Adipose tissue (tissue), 3 donors: Measurements from ENCODE around the gene SFMBT2. TPM values are rescaled to one million over a fixed set of nuclear protein-coding genes. Genes with fewer than 3 reads are reported as not detected.

Experiments
- H3K27ac ChIP-seq: one replicate; pipeline ENCODE4 v1.5.1; 2013; ENCODE audit warnings: low read depth, low read length
- WGBS, 3 donors: extraction: QIAGEN DNeasy Blood & Tissue Kit; methylation state at CpG; one replicate each; pipeline ENCODE4 v1.1.7; 2013; 5-methylcytosine and 5-hydroxymethylcytosine counted together
- polyA plus RNA-seq, 3 donors: library from polyadenylated mRNA; stranded (reverse); fragments of 200-250 nt; gene quantifications; one replicate each; pipeline ENCODE4 v1.2.3, GENCODE V29; 2013
- donor health status: healthy with polysubstance abuse.
- donor health status: Bipolar disorder and iron deficiency.
- donor health status: healthy.

SFMBT2 gene
- polyA plus RNA-seq: 1 to 10 TPM in 2 of 3 donors, under 1 TPM in 1; 0.67 to 2.2 (median 1.4) TPM

DNA sequence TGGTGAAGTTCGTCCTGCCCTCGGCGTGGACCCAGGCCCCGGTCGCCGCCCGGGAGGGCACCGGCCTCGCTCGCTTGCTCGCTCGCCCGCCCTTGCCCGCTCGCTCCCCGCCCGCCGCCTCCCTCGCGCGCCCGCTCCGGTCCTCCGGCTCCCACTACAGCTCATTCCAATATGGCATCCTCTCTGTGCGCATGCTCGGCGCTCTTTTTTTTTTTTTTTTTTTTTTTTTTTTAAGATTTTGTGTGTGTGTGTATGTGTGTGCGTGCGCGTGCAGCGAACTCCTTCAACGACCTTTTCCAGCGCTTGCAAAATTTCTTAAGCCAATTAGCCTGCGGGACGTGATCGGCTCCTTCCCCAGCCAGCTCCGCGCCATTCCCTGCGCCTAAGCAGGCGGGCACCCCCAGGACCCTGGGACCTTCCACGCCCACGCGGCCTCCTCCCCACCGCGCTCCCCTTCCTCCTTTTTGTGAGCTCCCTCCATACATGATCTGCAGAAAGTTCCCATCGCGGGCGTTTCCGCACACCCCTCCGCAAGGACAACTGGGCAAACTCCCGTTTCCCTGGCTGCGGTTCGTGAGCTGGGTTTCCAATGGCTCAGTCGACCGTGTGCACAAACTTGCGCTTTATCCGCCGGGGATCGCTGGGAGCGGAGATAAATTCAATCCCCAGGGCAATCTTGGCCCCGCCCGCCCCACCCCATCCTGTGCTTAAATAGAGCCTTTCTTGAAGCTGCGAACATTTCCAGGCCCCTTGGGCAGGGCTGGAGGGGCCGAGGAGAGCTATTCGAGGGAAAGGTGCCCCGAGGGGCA, at the start of gene SFMBT2:
SFMBT2 (minus strand) TSS at position 173 of the 809 bp plus-strand sequence. CDS start 29,136 bp downstream, outside the sequence.
- H3K27ac ChIP-seq: no peak within 1 kb of the TSS
- 0 to 1% (median 0%) methylated on average over 62 to 66 of the region's 66 CpGs for WGBS, 3 donors

DNA sequence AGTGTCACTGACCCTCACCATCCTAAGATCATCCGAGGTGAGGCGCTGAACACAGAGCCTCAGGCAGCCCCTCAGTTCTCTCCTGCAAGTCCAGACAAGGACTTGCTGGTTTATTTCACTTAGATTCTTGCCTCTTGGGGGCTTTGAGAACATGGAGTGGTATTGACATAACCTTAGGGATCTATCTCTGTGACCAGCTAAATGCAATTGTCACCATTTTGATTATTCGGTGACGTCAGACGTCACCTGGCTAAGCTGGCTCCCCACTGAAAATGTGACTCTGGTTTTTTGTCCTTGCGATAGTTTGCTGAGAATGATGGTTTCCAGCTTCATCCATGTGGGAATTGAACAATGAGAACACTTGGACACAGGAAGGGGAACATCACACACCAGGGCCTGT, 49.2 kb upstream of the SFMBT2 start:
- H3K27ac ChIP-seq: no peak overlapping the region
- 91 to 97% (median 93%) methylated on average over 6 of the region's 6 CpGs for WGBS, 3 donors

DNA sequence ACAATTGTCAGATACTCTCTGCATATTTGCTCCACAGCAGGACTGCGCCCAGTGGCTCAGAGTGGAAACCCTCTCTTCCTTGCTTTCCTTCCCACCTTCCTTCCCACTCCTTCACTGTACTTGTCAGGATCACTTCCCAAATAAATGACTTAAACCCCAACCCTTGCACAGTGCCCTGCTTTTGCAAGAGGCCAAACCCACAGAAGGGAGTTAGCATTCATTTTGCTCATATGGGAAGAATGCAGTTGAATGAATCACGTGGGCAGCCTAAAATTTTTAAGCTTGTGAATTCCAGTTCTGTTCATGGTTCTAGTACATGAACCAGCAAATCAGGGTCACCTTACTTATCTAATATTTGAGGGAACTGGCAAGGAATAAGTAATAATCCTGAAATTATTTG, 47.7 kb upstream of the SFMBT2 start:
- WGBS, 3 donors: 50 to 71% (median 53%) methylated on average over 2 of the region's 2 CpGs
- H3K27ac ChIP-seq: no peak overlapping the region

DNA sequence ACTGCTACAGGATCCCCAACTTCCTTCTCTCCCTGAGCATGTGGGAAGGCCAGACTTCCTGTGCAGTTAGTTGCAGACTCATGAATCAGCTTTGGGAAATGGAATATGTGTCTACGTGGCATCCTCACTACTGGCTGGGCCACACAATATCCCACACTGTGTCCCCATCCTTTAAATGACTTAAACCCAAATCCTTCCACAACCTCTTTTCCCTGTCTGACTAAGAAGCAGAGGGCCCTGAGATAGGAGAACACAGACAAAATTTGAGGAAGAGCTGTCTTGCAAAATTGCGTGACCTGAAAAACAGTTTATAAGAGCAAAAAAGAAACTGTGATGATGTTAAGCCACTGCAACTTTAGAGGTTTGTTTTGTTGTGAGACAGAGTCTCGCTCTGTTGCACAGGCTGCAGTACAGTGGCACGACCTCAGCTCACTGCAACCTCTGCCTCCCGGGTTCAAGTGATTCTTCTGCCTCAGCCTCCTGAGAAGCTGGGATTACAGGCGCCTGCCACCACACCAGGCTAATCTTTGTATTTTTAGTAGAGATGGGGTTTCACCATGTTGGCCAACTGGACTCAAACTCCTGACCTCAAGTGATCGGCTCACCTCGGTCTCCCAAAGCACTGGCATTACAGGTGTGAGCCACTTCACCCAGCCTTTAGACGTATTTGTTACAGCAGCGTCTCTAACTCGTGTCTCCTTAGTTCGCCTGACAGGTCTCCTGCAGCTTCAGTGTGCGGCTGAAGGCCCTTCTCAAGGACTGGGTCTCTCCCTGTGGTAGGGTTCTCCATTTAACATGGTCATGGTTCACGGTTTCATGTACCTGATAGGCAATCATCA, 46.9 kb upstream of the SFMBT2 start:
- H3K27ac ChIP-seq: no peak overlapping the region
- 82 to 85% (median 84%) methylated on average over 14 of the region's 14 CpGs for WGBS, 3 donors

DNA sequence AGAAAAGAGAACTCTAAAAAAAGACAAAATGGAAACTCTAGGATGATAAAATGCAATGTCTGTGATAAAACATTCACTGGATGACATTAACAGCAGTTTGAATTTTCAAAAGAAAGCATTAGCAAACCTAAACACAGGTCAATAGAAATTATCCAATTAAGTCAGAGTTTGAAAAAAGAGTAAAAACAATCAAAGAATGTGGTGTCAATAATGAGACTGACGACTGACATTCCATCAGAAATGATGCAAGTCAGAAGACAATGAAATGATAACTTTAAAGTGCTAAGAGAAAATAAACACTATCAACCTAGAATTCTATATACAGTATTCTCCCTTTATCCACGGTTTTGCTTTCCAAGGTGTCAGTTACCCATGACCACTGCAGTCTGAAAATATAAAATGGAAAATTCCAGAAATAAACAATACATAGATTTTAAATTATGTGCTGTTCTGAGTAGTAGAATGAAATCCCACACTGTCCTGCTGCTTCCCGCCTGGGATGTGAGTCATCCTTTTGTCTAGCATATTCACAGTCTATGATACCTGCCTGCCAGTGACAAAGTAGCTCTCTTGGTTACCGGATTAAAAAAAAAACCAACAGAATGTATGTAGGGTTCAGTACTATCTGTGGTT, 38.3 kb upstream of the SFMBT2 start:
- no peak overlapping the region for H3K27ac ChIP-seq
- WGBS, 3 donors: 72 to 89% (median 84%) methylated on average over 4 of the region's 4 CpGs

DNA sequence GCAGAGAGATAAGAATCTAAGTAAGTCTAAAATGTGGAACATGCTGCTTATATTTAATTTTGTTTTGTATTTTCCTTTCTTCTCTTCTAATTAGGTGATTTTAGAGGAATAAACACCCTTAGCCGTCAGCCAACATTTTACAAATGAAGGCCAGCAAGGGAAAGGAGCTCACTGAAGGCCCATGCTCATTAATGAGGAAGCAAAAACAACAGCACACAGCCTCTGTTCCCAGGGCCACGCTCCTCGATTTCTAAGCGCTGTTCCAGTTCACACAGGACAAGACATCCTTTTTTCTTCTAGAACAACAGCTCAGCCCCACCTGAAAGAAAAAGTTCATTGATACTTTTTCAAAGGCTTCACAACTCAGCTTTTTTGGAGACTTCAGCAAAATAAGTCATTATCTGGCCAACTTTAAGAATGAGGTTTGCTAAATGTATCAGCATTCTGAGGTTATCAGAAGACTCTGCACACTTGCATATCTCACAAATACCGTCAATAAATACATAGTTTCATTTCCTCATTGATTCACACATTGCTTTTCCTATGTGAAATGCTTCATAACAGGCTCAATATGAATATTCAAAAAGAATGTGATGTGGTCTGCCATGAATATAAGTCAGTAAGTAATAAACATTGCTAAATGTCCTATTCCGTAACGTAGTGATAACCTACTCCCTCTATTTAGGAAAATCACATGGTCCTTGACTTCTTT, 34.8 kb upstream of the SFMBT2 start:
- no peak overlapping the region for H3K27ac ChIP-seq
- 78 to 88% (median 86%) methylated on average over 7 of the region's 7 CpGs for WGBS, 3 donors

DNA sequence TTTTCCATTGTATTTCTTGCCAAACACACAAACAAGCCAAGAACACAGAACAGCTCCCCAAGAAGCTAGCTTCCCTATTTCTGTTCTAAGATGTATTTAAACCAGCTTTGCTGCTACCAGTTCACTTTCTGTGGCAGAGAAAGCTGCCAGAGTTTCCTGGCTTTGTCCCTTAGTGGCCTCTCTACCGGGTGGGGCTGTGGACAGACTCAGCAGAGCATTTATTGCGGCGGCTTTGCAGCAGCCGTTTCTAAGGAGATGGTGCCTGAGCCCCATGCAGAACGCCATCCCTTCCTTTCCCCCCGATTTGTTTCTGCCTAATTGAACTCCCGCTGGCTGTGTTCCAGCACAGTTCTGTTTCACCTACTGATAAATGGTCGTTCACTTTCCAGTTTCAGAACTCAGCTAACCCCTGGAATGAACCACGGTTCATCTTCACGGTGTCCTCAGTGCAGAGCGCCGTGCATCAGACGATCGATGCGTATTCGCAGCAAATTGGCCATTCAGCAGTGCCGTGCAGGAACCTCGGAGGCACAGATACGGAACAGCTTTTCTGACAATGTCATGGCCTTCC, 33.8 kb upstream of the SFMBT2 start:
- no peak overlapping the region for H3K27ac ChIP-seq
- 37 to 64% (median 44%) methylated on average over 19 of the region's 19 CpGs for whole genome bisulfite sequencing, 3 donors

DNA sequence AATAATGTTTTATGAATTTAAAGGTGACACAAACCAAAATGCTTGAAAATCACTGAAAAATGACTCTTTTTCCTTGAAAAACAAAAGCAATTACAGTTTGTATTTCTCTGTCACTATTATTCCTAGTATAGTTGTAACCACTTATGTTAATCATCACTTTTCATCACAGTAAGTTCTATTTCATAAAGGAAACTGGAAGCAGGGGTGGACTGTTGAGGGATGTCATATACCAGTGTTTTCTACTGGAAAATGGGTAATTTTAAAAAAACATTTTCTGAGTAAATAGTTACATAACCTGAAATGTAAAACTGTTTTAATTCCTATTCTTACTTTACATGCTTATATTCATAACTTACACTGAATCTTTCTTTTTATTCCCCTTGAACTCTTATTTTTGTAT, 32.2 kb upstream of the SFMBT2 start:
- no peak overlapping the region for H3K27ac ChIP-seq

DNA sequence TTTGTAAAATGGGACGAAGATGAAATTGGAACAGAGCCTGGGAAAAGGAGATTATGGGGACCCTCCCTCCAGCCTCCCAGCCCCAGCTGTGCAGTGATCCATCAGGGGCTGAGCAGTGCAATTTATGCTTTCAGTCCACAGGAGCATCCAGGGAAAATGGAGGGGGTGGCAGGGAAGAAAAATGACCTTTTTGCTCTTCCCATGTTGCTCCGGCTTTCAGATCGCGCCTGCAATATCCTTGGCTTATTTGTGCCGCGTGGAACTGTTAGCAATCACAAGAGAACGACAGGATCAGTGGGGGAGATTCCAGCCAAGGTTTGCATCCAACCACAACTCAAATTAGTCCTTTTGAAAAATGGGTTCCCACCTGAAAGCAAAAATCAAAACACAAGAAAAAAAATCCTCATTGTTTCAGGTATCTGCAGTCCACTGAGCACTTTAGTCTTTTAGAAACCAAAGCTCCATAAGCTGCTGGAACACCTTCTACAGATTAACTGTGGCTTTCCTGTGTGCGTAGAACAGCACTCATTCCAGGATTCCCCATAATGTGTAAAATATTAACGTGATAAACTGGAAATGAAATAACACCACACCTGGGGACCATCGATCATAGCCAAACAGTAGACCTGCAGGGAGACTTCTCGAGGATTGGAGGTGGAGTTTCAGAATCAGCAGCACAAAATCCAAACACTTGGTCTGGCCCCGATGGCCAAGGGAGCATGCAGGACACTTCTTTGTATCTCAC, 30.7 kb upstream of the SFMBT2 start:
- WGBS, 3 donors: 47 to 71% (median 67%) methylated on average over 12 of the region's 12 CpGs
- H3K27ac ChIP-seq: no peak overlapping the region

DNA sequence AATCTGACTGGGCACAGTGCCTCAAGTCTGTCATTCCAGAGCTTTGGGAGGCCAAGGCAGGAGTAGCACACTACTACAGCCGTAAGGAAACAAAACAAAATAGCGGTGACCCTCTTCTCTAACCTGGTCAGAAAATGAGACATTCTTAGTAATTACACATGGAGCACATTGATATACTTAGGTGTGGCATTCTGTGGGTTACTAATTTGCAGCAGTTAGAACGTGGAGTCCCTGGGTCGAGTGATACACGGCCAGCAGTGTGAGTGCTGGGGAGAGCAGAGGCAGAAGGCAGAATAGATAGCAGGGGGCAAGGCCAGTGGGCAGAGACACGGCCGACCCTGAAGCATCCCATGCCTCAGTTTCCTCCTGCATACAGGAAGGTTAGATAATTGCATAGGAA, 28.9 kb upstream of the SFMBT2 start:
- 72 to 89% (median 85%) methylated on average over 7 of the region's 7 CpGs for WGBS, 3 donors
- H3K27ac ChIP-seq: no peak overlapping the region

DNA sequence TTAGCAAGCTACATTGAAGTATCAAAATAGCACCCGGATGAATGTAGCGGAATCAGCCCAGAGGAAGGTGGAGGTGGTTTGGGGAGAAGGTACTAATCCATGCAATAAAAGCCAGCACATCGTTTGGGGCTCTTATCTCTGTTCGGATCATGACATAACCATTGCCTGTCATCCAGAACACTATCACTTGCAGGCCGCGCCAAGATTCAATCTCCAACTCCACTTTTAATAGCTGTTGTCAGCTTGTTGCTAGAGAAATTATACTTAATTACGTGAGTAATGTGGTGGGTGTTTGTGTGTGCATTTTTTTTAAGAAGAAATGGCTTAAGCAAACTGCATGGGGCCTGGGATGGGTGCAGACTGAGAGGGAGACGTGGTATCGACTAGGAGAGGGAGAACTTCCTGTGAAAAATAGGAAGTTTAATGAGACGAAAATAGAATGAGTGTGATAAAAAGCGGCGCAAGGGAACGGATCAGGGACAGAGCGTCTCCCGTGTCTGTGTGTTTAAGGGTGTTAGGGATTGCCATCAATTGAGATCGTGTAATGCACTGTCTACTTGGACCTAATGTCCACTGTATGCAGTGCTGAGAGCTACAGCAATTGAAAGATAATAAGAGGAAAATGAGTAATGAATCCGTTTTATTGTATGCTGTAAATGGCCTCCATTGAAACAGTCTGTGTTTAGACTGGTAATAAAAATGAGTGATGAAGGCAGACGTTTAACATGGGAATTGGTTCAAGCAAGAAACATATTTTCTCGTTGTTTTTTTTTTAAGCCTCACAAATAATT, 27.6 kb upstream of the SFMBT2 start:
- no peak overlapping the region for H3K27ac ChIP-seq
- WGBS, 3 donors: 43 to 59% (median 45%) methylated on average over 19 of the region's 19 CpGs

DNA sequence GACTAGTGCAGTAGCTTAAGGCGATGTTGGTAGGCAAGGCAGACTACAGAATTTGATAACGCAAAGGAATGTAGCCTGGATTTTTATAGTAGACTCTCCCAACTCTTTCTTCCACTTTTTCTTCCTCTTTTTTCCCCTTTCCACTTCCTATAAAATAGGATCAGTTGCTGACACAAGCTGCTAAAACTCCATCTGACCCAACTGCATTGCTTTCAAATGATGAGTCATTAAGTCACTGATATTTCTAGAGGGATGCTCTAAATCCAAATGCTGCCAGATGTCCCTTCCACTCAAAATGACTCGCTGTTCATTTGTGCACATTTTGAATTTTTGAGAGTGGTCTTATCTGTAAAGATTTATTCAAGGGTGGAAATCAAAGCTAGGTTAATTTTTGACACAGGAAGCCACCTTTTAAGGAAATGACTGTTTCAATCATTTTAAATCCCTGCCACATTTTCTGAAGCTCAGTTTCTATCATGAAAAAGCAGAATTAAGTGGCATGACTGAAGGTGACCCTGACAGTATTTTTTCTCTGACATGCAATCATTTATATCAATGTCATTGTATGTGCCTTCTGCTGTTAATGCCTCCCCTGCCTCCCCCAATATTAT, 25.8 kb upstream of the SFMBT2 start:
- WGBS, 3 donors: 84 to 91% (median 89%) methylated on average over 3 of the region's 3 CpGs
- no peak overlapping the region for H3K27ac ChIP-seq

DNA sequence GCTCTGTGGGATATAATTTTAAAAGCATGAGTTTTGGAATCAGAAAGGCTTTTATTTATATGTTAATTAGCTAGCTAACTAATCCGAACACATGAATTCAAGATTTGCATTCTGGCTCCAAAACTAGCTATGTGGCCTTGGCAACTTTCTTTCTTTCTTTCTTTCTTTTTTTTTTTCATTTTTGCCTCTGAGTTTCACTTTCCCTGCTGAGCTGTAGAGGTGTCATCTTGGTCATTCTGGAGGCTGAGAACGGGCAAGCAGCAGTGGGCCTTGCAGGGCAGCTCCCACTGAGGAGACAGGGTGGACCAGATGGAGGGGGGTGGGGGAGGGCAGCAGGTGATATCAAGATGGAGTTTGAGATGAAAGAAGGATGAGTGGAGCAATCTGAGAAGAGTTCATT, 24.8 kb upstream of the SFMBT2 start:
- H3K27ac ChIP-seq: no peak overlapping the region
- WGBS, 3 donors: 67% methylated on average over 2 of the region's 2 CpGs

DNA sequence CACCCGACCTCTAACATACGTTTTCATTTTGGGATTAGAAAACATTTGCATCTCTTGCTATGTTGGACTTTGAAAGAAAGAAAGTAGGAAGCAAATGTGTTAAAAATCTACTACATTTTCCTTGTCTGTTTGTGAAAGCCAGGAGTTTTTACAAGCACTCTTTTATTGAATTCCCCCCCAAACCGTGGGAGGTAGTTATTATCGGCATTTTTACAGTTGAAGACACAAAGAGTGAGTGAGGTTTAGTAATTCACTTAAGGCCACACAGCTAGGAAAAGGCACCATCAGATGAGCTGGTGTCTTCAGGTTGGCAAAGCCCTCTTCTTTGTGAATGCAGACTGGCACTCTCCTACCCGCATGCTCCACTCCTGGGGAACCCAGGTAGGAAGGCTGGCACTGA, 23.5 kb upstream of the SFMBT2 start:
- no peak overlapping the region for H3K27ac ChIP-seq
- 85 to 89% (median 86%) methylated on average over 5 of the region's 5 CpGs for WGBS, 3 donors

DNA sequence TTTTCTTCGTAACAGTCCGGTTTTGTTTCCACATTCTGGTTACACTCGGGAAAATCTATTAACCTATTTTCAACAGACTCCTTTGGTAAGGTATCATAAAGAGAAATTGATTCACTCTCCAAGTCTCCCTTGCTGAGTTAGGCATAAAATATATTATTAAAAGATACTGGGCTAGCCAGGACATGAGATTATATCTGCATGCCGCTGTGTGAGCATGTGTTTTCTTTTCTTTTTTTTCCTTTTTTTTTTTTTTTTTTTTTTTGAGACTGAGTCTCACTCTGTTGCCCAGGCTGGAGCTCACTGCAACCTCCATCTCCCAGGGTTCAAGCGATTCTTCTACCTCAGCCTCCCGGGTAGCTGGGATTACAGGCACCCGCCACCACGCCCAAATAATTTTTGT, 23.0 kb upstream of the SFMBT2 start:
- WGBS, 3 donors: 61 to 81% (median 79%) methylated on average over 8 of the region's 8 CpGs

DNA sequence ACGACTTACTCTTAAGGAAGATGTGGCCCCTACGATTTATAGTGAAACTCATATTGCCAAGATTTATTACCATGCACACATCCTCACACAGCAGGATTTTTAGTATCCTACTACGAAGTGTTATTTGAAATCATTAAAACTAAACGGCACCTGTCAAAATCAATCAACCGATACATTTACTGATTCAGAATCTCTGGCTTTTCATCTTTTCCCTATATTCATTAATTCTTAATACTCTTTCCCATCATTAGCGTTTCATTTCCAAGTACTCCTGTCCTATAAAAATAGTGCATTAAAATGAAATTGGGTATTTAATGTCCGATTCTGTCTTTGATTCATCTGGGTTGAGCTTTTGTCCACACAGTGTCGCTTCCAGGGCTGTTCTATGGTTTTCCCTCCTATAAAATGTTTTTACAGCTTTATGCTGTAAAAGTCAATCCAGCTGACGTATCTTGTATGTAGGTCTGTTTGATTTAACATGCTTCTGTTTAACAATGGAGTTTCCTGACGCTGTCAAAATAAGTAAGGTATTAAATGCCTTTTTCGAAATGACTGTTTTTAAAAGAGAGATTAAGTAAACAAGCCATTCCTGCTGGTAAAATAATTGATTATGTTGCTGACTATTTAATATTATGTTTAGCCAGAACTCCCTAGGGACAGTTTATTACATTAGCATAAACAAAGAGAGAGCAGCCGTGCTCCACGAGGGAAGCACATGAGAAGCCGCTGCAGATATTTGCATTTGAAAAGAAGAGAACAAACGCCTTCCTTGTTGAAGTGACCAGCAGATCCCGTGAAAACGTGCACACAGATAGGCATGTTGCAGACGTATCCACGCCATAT, 22.3 kb upstream of the SFMBT2 start:
- WGBS, 3 donors: 27 to 57% (median 44%) methylated on average over 19 of the region's 19 CpGs
- H3K27ac ChIP-seq: no peak overlapping the region

More for the DNA sequence above, 23.0 kb upstream of the SFMBT2 start:
- no peak overlapping the region for H3K27ac ChIP-seq
